ENCODE data around the gene GSE1.

The GSE1 gene

GRCh38 chr16:85607796-85608514 lies 5.2 kb upstream of the GSE1 start:
- DNase-seq, result no peak

GRCh38 chr16:85608515-85608885 lies 4.6 kb upstream of the GSE1 start:
- no peak for DNase-seq

GRCh38 chr16:85608887-85609286 lies 4.2 kb upstream of the GSE1 start:
- no peak for DNase-seq

- DNase-seq, result no peak
Observed at GRCh38 chr16:85609539-85609938, 3.6 kb upstream of the GSE1 start.

- DNase-seq, result no peak
Observed at GRCh38 chr16:85610059-85610445, 3.1 kb upstream of the GSE1 start.

- peak; percentile 87 for DNase-seq
Observed at GRCh38 chr16:85610446-85611193, 2.5 kb upstream of the GSE1 start.

- no peak for DNase-seq
Observed at GRCh38 chr16:85611194-85611443, 2.0 kb upstream of the GSE1 start.

GRCh38 chr16:85611444-85612190 lies 1.5 kb upstream of the GSE1 start:
- peak; percentile 59 for DNase-seq

GRCh38 chr16:85612191-85612800 lies 826 bp upstream of the GSE1 start:
- peak; percentile 69 for DNase-seq

- DNase-seq, result no peak
Observed at GRCh38 chr16:85613604-85614337, 649 bp downstream of the GSE1 start.

GRCh38 chr16:85614338-85615013 lies 1.4 kb downstream of the GSE1 start:
- DNase-seq, result no peak

- no peak for DNase-seq
Observed at GRCh38 chr16:85615014-85615851, 2.1 kb downstream of the GSE1 start.

- peak; percentile 97 for DNase-seq
Observed at GRCh38 chr16:85615852-85616606, 2.9 kb downstream of the GSE1 start.

- peak; percentile 90 for DNase-seq
Observed at GRCh38 chr16:85616607-85617321, 3.6 kb downstream of the GSE1 start.

- no peak for DNase-seq
Observed at GRCh38 chr16:85617948-85618347, 4.8 kb downstream of the GSE1 start.

GRCh38 chr16:85618521-85618920 lies 5.4 kb downstream of the GSE1 start:
- no peak for DNase-seq

GRCh38 chr16:85619101-85619891 lies 6.2 kb downstream of the GSE1 start:
- no peak for DNase-seq

- DNase-seq, result no peak
Observed at GRCh38 chr16:85620374-85620773, 7.3 kb downstream of the GSE1 start.

Data from MV-4-11 (cell line).